SJSA1 (cell line): ENCODE data around the gene PTTG1IP. TPM values are rescaled to one million over a fixed set of nuclear protein-coding genes. Genes with fewer than 3 reads are reported as not detected.
A peak's percentile ranks its signal among the peaks of the same experiment; 100 is the strongest.

Source experiments
- DNase-seq, 2 experiments: peaks; one replicate each; pipeline ENCODE4 v3.0.0-alpha.2; 2015 to 2020; ENCODE audit warnings: low spot score in 2 of 2, low read depth in 1 of 2
- H3K27ac ChIP-seq: fragments of 250-450 bp; sonication (Bioruptor Pico); 2 replicates; pipeline ENCODE4 v1.5.1; 2020; ENCODE audit warnings: mild to moderate bottlenecking, moderate library complexity
- H3K27me3 ChIP-seq: fragments of 250-450 bp; sonication (Bioruptor Pico); replicated peaks from 2 replicates; pipeline ENCODE4 v1.5.1; 2020; ENCODE audit warnings: mild to moderate bottlenecking, moderate library complexity
- H3K36me3 ChIP-seq: fragments of 250-450 bp; sonication (Bioruptor Pico); 2 replicates; pipeline ENCODE4 v1.5.1; 2020; ENCODE audit warnings: mild to moderate bottlenecking
- H3K4me1 ChIP-seq: fragments of 250-450 bp; sonication (Bioruptor Pico); replicated peaks from 2 replicates; pipeline ENCODE4 v1.6.1; 2021; ENCODE audit warnings: mild to moderate bottlenecking
- H3K4me3 ChIP-seq: fragments of 250-450 bp; sonication (Bioruptor Pico); 2 replicates; pipeline ENCODE4 v1.5.1; 2020; ENCODE audit warnings: mild to moderate bottlenecking
- H3K9me3 ChIP-seq: fragments of 250-450 bp; sonication (Bioruptor Pico); replicated peaks from 2 replicates; pipeline ENCODE4 v1.5.1; 2020; ENCODE audit warnings: mild to moderate bottlenecking
- total RNA-seq: library from RNA; depleted of rRNA; stranded (reverse); fragments of >200 nt; shearing (Covaris generic); gene quantifications from 2 replicates; pipeline ENCODE4 v1.2.3, GENCODE V29; 2014

Gene PTTG1IP
- total RNA-seq, 1 experiment from 2014 or later: 590 TPM

DNA sequence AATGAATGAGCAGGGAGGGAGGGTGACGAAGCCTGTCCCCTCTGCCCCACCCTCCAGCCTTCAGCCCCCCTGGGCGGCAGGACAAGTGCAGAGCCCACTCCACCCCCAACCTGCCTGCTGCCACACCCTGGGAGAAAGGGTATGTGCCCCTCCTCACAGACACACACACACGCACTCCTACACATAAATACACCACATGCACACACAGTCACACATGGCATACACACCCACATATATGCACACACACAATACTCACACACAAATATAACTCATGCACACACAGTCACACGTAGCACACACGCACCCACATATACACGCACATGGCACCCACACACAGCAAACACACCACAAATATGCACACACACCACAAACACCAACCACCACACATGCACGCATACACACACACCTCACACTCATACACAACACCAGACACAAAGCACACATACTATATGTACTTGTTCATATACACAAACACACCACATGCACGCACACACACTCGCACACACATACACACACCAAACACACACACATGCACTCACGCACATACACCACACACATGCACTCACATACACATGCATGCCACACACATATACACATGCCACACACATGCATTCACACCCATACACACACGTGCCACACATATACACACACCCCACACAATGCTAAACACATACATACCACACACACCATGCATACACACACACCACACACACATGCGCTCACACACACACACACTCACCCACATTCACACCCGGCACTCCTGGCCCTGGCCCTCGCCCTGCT is 30.8 kb upstream of the PTTG1IP start:
- H3K4me3 ChIP-seq: no peak overlapping the region
- H3K9me3 ChIP-seq: 0 out of 2 replicates have a peak, but pooled peaks cover 6% of the 10 kb centered on the region
- peaks cover 45% of the 10 kb centered on the region for H3K36me3 ChIP-seq
- no peaks in the 10 kb centered on the region for H3K27me3 ChIP-seq
- peaks cover 8% of the 10 kb centered on the region for H3K4me1 ChIP-seq
- no peak overlapping the region for H3K27ac ChIP-seq
- DNase-seq: no peak

DNA sequence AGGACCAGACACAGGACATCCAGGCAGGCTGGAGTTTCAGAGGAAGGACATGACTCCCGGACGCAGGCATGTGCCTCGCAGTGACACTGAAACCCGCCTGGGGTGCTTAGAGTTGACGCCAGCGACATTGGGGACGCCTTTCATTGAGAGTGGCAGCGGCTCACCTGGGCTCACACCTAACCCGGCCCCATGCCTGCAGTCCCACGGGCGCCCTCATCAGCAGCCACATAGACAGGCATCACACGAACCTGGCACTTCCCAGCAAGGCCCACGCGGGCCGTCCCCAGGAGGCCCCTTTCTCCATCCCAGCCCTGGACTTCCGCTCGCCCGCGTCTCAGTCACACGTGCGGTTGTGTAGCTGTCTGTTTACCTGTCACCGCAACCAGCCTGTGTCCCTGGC is 30.2 kb upstream of the PTTG1IP start:
- no peaks in the 10 kb centered on the region for H3K27me3 ChIP-seq
- 0 out of 2 replicates have a peak, but pooled peaks cover 6% of the 10 kb centered on the region for H3K9me3 ChIP-seq
- no peak overlapping the region for H3K4me3 ChIP-seq
- H3K27ac ChIP-seq: no peak overlapping the region
- H3K36me3 ChIP-seq: peaks cover 49% of the 10 kb centered on the region
- DNase-seq: no peak
- H3K4me1 ChIP-seq: peaks cover 8% of the 10 kb centered on the region

DNA sequence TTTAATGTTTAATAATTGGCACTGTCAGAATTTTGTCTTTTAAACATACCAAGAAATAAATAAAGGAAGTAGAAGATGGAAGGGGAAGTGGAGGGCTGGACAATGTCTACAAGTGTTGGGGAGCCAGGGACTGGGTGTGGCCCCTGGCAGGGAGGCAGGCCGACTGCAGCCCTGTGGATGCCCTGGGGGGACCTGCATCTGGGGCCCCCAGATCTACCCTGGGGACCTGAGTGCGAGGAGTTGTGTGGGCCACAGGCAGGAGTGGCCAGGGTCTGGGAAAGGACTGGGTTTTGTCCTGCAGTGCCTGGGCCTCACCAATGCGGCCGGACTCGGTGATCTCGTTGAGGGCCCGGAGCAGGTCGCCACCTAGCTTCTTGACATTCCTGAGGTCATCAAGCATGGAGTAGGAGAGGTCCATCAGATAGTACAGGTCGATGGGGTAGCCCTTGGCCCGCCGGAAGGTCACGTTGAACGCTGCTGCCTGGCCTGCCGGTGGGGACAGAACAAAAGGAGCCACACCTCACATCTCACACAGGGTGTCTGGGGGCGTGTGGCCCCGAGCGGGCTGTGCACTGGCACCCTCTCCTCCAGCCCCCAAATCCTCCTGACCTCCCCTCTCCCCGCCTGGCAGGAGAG is 29.7 kb upstream of the PTTG1IP start:
- DNase-seq: no peak
- H3K27me3 ChIP-seq: no peaks in the 10 kb centered on the region
- no peak overlapping the region for H3K4me3 ChIP-seq
- H3K36me3 ChIP-seq: peaks cover 52% of the 10 kb centered on the region
- peaks cover 9% of the 10 kb centered on the region for H3K4me1 ChIP-seq
- H3K27ac ChIP-seq: no peak overlapping the region
- 0 out of 2 replicates have a peak, but pooled peaks cover 6% of the 10 kb centered on the region for H3K9me3 ChIP-seq

DNA sequence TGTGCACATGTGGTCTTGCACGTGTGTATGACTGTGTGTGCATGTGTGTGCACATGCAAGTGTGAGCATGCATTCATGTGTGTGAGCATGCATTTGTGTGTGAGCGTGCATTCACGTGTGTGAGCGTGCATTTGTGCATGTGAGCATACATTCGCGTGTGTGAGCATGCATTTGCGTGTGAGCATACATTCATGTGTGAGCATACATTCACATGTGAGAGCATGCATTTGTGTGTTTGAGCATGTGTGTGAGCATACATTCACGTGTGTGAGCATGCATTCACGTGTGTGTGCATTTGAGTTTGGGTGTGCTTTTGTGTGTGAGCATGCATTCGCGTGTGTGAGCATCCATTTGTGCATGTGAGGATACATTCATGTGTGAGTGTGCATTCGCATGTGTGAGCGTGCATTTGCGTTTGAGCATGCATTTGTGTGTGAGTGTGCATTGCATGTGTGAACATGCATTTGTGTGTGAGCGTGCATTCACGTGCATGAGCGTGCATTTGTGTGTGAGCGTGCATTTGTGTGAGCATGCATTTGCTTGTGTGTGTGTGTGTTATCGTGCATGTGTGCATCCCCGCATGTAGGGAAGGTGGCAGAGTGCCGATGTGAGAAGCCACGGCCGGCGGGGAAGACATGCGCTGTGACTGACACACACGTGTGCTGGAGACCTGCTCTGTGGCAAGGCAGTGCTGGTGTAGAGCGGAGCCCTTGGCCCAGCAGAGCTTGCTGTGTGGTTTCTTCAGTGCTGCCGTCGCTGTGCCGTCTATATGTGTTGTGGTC is 29.0 kb upstream of the PTTG1IP start:
- DNase-seq: no peak
- H3K36me3 ChIP-seq: peaks cover 56% of the 10 kb centered on the region
- H3K4me1 ChIP-seq: peaks cover 10% of the 10 kb centered on the region
- no peak overlapping the region for H3K4me3 ChIP-seq
- no peak overlapping the region for H3K27ac ChIP-seq
- H3K27me3 ChIP-seq: no peaks in the 10 kb centered on the region
- 0 out of 2 replicates have a peak, but pooled peaks cover 6% of the 10 kb centered on the region for H3K9me3 ChIP-seq

DNA sequence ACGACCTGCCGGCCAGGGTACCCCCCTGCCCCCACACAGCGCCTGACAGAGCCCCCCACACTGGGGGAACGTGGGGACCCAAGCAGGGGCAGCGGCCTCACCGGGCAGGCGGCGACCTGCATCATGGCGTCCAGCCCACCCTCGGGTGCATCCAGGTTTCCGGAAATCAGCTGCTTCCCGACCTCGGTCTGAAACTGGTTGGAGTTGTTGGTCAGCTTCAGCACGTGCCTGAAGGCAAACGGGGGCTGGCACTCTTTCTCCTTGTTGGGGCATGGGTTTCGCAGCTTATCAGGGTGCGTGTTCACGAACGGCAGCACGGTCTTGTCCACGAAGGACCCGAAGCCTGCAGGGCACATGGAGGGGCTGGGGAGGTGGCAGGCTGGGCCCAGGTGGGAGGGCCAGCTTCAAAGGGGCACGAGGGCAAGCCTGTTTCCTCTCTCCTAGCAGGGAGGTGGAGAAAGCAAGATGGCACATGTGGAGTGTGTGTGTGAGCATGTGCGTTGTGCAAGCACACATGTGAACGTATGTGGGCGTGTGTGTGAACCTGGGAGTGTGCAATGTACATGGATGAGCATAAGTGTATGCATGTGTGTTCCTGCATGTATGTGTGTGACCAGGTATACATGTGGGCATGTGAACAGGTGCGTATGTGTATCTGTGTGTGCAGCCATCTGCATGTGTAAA is 28.0 kb upstream of the PTTG1IP start:
- Histone ChIP-seq H3K36me3 (peaks cover 64% of the 10 kb centered on the region), H3K4me3 (no peak overlapping the region), H3K27ac (no peak overlapping the region), H3K27me3 (no peaks in the 10 kb centered on the region), H3K9me3 (0 out of 2 replicates have a peak, but pooled peaks cover 6% of the 10 kb centered on the region), H3K4me1 (peaks cover 17% of the 10 kb centered on the region)
- no peak for DNase-seq

DNA sequence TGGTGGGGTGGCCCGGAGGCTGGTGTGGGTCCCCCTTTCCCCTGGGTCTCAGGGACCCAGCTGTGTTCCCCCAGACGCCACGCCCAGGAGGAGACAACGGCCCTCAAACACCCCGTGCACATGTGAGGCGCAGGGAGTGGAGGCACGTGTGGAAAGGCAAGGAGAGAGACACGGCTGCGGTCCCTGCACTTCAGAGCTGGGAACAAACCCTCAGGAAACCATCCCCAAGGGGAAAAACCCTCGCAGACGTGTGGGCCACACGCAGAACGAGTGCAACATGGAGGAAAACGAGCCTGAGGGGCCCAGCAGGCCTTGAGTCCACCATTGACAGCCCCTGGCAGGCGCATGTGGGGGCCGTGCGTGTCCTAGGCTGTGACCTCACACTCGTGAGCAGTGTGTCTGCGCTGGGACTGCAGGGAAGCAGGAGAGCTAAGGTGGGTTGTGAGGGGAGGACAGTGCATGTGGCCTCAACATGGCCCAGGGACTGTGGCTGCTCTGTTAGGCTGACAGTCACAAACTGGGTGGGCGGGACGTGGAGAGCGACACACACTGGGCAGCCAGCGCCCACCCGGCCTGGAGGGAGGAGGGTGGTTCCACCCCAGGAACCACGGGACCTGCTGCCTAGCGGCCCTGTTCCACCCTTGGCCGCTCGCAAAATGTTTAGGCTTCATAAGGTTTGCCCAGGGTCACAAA is 27.2 kb upstream of the PTTG1IP start:
- H3K27me3 ChIP-seq: no peaks in the 10 kb centered on the region

DNA sequence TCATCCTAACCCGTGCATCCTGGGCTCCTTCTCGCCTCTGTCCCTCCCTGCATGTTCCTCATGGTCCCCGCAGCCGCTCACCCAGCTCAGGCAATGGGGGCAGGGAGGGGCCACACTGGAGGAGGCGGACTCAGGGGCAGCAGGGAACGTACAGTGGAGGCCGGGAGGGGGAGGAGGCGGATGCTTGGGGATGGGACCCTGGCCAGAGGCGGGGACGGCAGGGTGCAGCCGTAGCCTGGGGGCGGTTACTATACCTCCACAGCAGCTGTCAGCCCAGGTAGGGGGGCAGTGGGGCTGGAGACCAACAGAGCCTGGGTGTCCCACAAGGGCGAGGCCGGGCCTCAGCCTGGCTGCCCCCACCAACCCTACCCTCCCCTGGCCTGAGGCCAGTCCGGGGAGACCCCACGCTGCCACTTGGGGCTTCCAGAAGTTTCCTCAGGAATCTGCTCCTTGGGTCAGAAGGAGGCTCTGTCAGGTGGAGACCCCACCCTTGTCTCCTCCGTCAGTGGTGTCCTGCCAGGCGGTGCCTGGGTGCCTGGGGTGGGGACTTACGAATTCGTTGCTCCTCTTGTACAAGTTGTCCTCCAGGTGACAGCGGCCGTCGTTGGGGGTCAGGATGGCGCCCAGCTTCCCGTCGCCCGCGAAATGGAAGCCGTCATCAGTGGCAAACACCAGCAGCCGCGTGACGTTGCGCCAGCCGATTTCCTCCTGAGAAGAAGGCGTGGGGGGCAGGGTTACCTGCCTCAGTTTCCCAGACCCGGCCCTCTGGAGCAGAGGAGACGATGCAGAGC is 26.5 kb upstream of the PTTG1IP start:
- no peak overlapping the region for H3K27ac ChIP-seq
- H3K36me3 ChIP-seq: peaks cover 64% of the 10 kb centered on the region
- H3K9me3 ChIP-seq: 0 out of 2 replicates have a peak, but pooled peaks cover 6% of the 10 kb centered on the region
- H3K27me3 ChIP-seq: no peaks in the 10 kb centered on the region
- H3K4me3 ChIP-seq: no peak overlapping the region
- H3K4me1 ChIP-seq: peaks cover 17% of the 10 kb centered on the region
- no peak for DNase-seq

More for the DNA sequence above, 27.2 kb upstream of the PTTG1IP start:
- no peak for DNase-seq
- Histone ChIP-seq H3K4me1 (peaks cover 17% of the 10 kb centered on the region), H3K9me3 (0 out of 2 replicates have a peak, but pooled peaks cover 6% of the 10 kb centered on the region), H3K27ac (no peak overlapping the region), H3K4me3 (no peak overlapping the region), H3K36me3 (peaks cover 64% of the 10 kb centered on the region)

DNA sequence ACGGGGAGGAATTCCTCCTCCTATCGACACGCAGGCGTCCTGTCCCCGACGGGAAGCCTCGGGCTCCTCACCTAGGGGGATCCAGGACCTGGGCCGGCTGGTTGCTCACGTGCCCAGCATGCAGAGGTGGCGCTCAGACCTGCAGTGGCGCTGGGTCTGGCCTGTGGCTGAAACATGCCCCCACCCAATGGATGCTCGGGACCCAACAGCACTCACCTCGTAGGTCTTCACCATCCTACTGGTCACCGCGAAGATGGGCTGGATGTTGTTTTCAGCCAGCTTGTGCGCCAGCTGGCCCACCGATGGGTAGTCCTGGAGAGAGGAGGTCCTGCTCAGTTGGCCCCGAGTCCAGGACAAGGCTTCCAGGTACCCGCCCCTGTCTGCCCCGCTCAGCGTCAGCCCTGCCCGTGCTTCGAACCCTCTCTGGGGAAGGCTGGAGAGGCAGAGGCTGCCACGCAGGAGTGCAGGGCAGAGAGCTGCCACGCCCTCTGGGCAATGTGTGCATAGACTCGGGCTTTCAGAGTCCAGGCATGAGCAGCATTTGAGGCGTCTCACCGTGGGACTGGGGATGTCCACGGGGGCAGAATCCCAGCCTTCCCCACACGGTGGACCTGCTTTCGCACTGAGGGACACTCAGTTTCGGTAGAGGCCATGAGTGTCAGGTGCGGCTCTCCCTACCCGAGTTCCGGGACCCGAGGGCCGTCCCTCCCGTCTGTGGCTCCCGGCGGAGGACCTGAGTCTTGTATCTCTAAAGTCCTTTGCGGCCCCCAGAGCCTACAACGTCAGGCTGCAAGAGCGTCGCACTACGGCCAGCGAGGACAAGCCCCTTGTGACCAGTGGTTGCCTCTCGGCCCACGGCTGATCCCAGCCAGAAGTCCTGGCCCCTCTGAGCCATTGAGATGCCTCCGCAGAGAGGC is 25.6 kb upstream of the PTTG1IP start:
- H3K36me3 ChIP-seq: peaks cover 64% of the 10 kb centered on the region
- H3K27me3 ChIP-seq: no peaks in the 10 kb centered on the region
- peaks cover 17% of the 10 kb centered on the region for H3K4me1 ChIP-seq
- no peak overlapping the region for H3K4me3 ChIP-seq
- H3K27ac ChIP-seq: no peak overlapping the region
- no peak for DNase-seq
- H3K9me3 ChIP-seq: 0 out of 2 replicates have a peak, but pooled peaks cover 6% of the 10 kb centered on the region

DNA sequence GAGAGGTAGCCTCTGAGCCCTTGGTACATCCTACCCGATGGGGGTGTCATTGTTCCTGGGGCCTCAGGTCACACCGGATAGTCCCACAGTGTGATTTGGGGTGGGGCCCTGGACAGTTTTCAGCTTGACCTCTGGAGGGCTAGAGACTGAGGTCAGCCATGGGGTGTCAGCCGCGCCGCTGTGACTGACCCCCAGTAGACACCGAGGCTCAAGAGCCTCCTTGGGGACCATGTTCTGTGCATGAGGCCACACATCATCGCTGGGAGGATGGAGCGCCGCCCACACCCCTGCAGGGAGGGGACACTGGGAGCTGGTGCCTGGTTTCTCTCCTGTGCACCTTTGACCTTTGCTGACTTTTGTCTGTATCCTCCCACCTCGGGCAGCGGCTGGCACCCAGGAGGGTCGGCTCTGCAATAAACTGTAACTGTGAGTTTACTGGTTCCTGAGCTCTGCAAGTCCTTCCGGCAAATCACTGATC is 24.6 kb upstream of the PTTG1IP start:
- H3K27ac ChIP-seq: no peak overlapping the region
- no peak overlapping the region for H3K4me3 ChIP-seq
- H3K9me3 ChIP-seq: 0 out of 2 replicates have a peak, but pooled peaks cover 6% of the 10 kb centered on the region
- H3K27me3 ChIP-seq: no peaks in the 10 kb centered on the region
- peaks cover 60% of the 10 kb centered on the region for H3K36me3 ChIP-seq
- peaks cover 19% of the 10 kb centered on the region for H3K4me1 ChIP-seq
- no peak for DNase-seq

DNA sequence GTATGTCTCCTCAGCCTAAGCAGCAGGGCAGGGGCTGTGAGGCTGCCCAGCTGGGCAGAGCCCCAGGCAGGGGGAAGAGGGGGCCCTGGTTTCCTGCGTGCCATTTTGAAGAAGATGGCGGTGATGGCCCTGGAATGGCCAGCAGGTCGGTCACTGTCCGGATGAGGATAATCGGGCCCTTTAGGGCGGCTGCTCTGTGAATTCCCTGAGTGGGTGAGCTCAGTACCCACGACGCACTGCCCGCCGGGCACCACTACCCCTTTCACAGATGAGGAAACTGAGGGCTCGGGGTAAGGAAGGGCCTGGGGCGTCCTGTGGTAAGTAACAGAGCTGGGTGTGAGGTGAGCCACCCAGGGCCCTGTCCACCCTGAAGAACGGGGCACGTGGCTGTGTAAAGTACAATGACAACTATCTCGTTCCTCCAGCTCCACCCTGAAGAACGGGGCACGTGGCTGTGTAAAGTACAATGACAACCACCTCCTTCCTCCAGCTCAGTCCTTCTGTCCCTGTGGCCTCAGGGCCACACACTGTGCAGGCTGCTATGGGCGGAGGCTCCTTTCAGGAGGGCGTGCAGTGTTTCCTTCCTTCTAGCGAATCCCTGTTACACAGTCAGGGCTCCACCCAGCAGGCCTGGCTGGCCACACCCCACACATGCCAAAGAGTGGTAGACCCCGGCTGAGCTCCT is 24.0 kb upstream of the PTTG1IP start:
- DNase-seq: peak; percentile 88 to 95
- H3K4me1 ChIP-seq: peaks cover 25% of the 10 kb centered on the region
- H3K4me3 ChIP-seq: no peak overlapping the region
- H3K9me3 ChIP-seq: 0 out of 2 replicates have a peak, but pooled peaks cover 6% of the 10 kb centered on the region
- peak overlapping the region; percentile 41 for H3K27ac ChIP-seq
- H3K27me3 ChIP-seq: no peaks in the 10 kb centered on the region
- H3K36me3 ChIP-seq: peaks cover 58% of the 10 kb centered on the region
